ENCODE results near the gene WNT11.
A peak's percentile ranks its signal among the peaks of the same experiment; 100 is the strongest.

WNT11 gene

GRCh38 chr11:76156971-76157427 lies 49.3 kb downstream of the WNT11 start:
- no peak for TF ChIP-seq CTCF (IDR thresholded peaks at IDR 0.05; ENCODE audit: low read depth, low read length)
- DNase-seq (ENCODE audit: extremely low read depth, low read depth), result no peak

- TF ChIP-seq CTCF (IDR thresholded peaks at IDR 0.05; ENCODE audit: low read depth, low read length), result no peak
These were observed 50.6 kb downstream of the WNT11 start for GRCh38 chr11:76155500-76156227.

GRCh38 chr11:76153571-76153923 lies 52.8 kb downstream of the WNT11 start:
- no peak for DNase-seq (ENCODE audit: extremely low read depth, low read depth)
- no peak for TF ChIP-seq CTCF (IDR thresholded peaks at IDR 0.05; ENCODE audit: low read depth, low read length)

More at GRCh38 chr11:76155500-76156227, 50.6 kb downstream of the WNT11 start:
- no peak for DNase-seq (ENCODE audit: extremely low read depth, low read depth)

GRCh38 chr11:76152741-76153570 lies 53.3 kb downstream of the WNT11 start:
- DNase-seq (ENCODE audit: extremely low read depth, low read depth), result no peak
- TF ChIP-seq CTCF (IDR thresholded peaks at IDR 0.05; ENCODE audit: low read depth, low read length), result no peak

- peak; percentile 89 for TF ChIP-seq CTCF (IDR thresholded peaks at IDR 0.05; ENCODE audit: low read depth, low read length)
- no peak for DNase-seq (ENCODE audit: extremely low read depth, low read depth)
These were observed 54.1 kb downstream of the WNT11 start for GRCh38 chr11:76152086-76152681.

- no peak for TF ChIP-seq CTCF (IDR thresholded peaks at IDR 0.05; ENCODE audit: low read depth, low read length)
- DNase-seq (ENCODE audit: extremely low read depth, low read depth), result no peak
These were observed 54.7 kb downstream of the WNT11 start for GRCh38 chr11:76151556-76152085.
